GM23248 (cell line): ENCODE data around the gene VPS54.

Experiments
- EZH2 ChIP-seq: fragments of 200-600 bp; sonication (generic); IDR thresholded peaks from 2 replicates; pipeline ENCODE4 v1.6.1; 2018; ENCODE audit warnings: antibody characterized with exemption, mild to moderate bottlenecking; ENCODE audit not compliant: insufficient read depth, poor library complexity, severe bottlenecking
- EZH2phosphoT487 ChIP-seq: fragments of 200-600 bp; sonication (generic); IDR thresholded peaks from 2 replicates; pipeline ENCODE4 v1.6.1; 2018; ENCODE audit warnings: antibody characterized with exemption, moderate library complexity, mild to moderate bottlenecking, low read depth; ENCODE audit not compliant: insufficient read depth

- TF ChIP-seq EZH2: no peak
- TF ChIP-seq EZH2phosphoT487: no peak
Measured at GRCh38 chr2:63872571-63873328, 146.5 kb downstream of the VPS54 start.
